K562 (cell line): Measurements from ENCODE around the gene IRX1. TPM values are rescaled to one million over a fixed set of nuclear protein-coding genes. Genes with fewer than 3 reads are reported as not detected.

Experiments used
- ATAC-seq: fragments of 200-7000 bp; cut with Tn5 transposase; 3 replicates; pipeline ENCODE4 v1.9.1; 2020; ENCODE audit warnings: moderate library complexity
- BruUV-seq: library from RNA; stranded (reverse); fragments of 400-500 nt; replicated peaks from 2 replicates; lab custom pipeline; 2021; lab: Mats Ljungman, UMichigan
- CTCF ChIA-PET: fragments of 300-600 bp; formaldehyde crosslinking; extraction: SDS; loops from one replicate; lab custom pipeline; 2021; ENCODE audit warnings: low intra/inter-chr PET ratio; lab: Yijun Ruan, JAX
- POLR2A ChIA-PET: fragments of 300-600, 350-650 bp; sonication (Branson Sonifier 250); formaldehyde crosslinking; extraction: SDS; loops from one replicate; lab custom pipeline; 2021; ENCODE audit warnings: antibody characterized with exemption, inconsistent platforms; lab: Yijun Ruan, JAX
- DNase-seq, 4 experiments: peaks; one replicate each; pipeline versions ENCODE4 v3.0.0 to v3.0.0-alpha.2; 2011 to 2018; ENCODE audit warnings: low spot score in 3 of 4, mixed read lengths in 3 of 4; ENCODE audit errors: extremely low read depth in 1 of 4
- FAIRE-seq: peaks from 2 replicates; lab custom pipeline; 2011; peaks lifted over from hg19 to GRCh38; lab: Jason Lieb, UNC
- H2AFZ ChIP-seq: 2 replicates; pipeline ENCODE4 v1.6.0; 2011; ENCODE audit warnings: low read depth, low read length, control low read depth, inconsistent platforms
- H3K27ac ChIP-seq: fragments of 200-600 bp; 3 replicates; pipeline ENCODE4 v1.8.0; 2011; ENCODE audit warnings: low read depth, mild to moderate bottlenecking, control low read depth, inconsistent platforms, low read length, moderate library complexity, mixed read lengths; ENCODE audit errors: extremely low read depth
- H3K27me3 ChIP-seq, 2 experiments: fragments of 300-600 bp in 1 of 2; 2 replicates in 1 of 2; 3 replicates in 1 of 2; pipeline versions ENCODE4 v1.6.0 to v1.8.0; 2011; ENCODE audit warnings: inconsistent platforms in 2 of 2, low read length in 2 of 2, mild to moderate bottlenecking in 1 of 2, mixed read lengths in 1 of 2, moderate library complexity in 1 of 2; ENCODE audit not compliant: control insufficient read depth in 2 of 2, insufficient read depth in 2 of 2
- H3K36me3 ChIP-seq: fragments of 300-600 bp; 3 replicates; pipeline ENCODE4 v1.8.0; 2011; ENCODE audit warnings: mild to moderate bottlenecking, low read length, inconsistent platforms; ENCODE audit not compliant: control insufficient read depth, insufficient read depth
- H3K4me1 ChIP-seq, 2 experiments: fragments of 200-600 bp in 1 of 2; replicated peaks in 1 of 2; 2 replicates in 1 of 2; 3 replicates in 1 of 2; pipeline versions ENCODE4 v1.5.1 to v1.8.0; 2011; ENCODE audit warnings: inconsistent platforms in 2 of 2, low read length in 2 of 2, mild to moderate bottlenecking in 1 of 2, mixed read lengths in 1 of 2, moderate library complexity in 1 of 2; ENCODE audit not compliant: control insufficient read depth in 2 of 2, insufficient read depth in 2 of 2
- H3K4me2 ChIP-seq: 2 replicates; pipeline ENCODE4 v1.6.1; 2011; ENCODE audit warnings: low read length, control low read depth, inconsistent platforms, mixed read lengths; ENCODE audit not compliant: insufficient read depth
- H3K4me3 ChIP-seq: fragments of 200-600 bp; sonication (generic), shearing (Covaris generic); 2 replicates; pipeline ENCODE4 v1.5.1; 2016; ENCODE audit warnings: control low read depth, inconsistent platforms
- H3K79me2 ChIP-seq: fragments of 200-600 bp; 3 replicates; pipeline ENCODE4 v1.8.0; 2011; ENCODE audit warnings: low read length, inconsistent platforms; ENCODE audit not compliant: control insufficient read depth, insufficient read depth
- H3K9ac ChIP-seq, 2 experiments: 2 replicates each; pipeline versions ENCODE4 v1.6.0 to v1.6.1; 2011; ENCODE audit warnings: low read depth in 2 of 2, low read length in 2 of 2, control low read depth in 1 of 2, inconsistent platforms in 1 of 2, mild to moderate bottlenecking in 1 of 2, mixed read lengths in 1 of 2; ENCODE audit not compliant: insufficient read depth in 1 of 2
- H3K9me1 ChIP-seq: one replicate; pipeline ENCODE4 v1.6.0; 2011; ENCODE audit warnings: inconsistent platforms, mild to moderate bottlenecking, low read length, moderate library complexity; ENCODE audit not compliant: control insufficient read depth, insufficient read depth
- H3K9me3 ChIP-seq: replicated peaks from 2 replicates; pipeline ENCODE4 v1.5.1; 2011; ENCODE audit warnings: low read depth, low read length, inconsistent platforms; ENCODE audit not compliant: control insufficient read depth, insufficient read depth
- H4K20me1 ChIP-seq: replicated peaks from 2 replicates; pipeline ENCODE4 v1.6.1; 2011; ENCODE audit warnings: low read length, inconsistent platforms, mixed read lengths; ENCODE audit not compliant: control insufficient read depth, insufficient read depth
- CCAR2 ChIP-seq: fragments of 200-400 bp; formaldehyde crosslinking; IDR thresholded peaks from 2 replicates; pipeline ENCODE4 v1.6.1; 2017; ENCODE audit warnings: mild to moderate bottlenecking, low read depth, low read length
- EP400 ChIP-seq: fragments of 450-650 bp; IDR thresholded peaks from 2 replicates; pipeline ENCODE4 v1.6.1; 2017; ENCODE audit warnings: antibody characterized with exemption, mild to moderate bottlenecking, moderate library complexity
- NCOR1 ChIP-seq: fragments of 450-650 bp; IDR thresholded peaks from 2 replicates; pipeline ENCODE4 v1.6.1; 2016; ENCODE audit warnings: mild to moderate bottlenecking, moderate library complexity
- POLR3G ChIP-seq: IDR thresholded peaks from 2 replicates; pipeline ENCODE4 v1.6.1; 2011; ENCODE audit not compliant: insufficient read length, insufficient replicate concordance; ENCODE audit errors: extremely low read depth
- RBM25 ChIP-seq: fragments of 200-400 bp; formaldehyde crosslinking; IDR thresholded peaks from 2 replicates; pipeline ENCODE4 v1.6.1; 2018; ENCODE audit warnings: low read length, low read depth, moderate library complexity; ENCODE audit not compliant: severe bottlenecking
- SRSF1 ChIP-seq: fragments of 200-400 bp; formaldehyde crosslinking; IDR thresholded peaks from 2 replicates; pipeline ENCODE4 v1.6.1; 2017; ENCODE audit warnings: mild to moderate bottlenecking, low read depth, low read length, moderate library complexity
- THRAP3 ChIP-seq: fragments of 450-650 bp; IDR thresholded peaks from 2 replicates; pipeline ENCODE4 v1.6.1; 2016; ENCODE audit warnings: mild to moderate bottlenecking, inconsistent platforms, borderline replicate concordance
- ZKSCAN8 ChIP-seq: fragments of 200-800 bp; sonication (Bioruptor generic); IDR thresholded peaks from 2 replicates; pipeline ENCODE4 v1.6.1; 2016; ENCODE audit warnings: missing genetic modification characterization, missing compliant biosample characterization
- WGBS: fragments of 100-300 bp; shearing (Covaris generic); methylation state at CpG from one replicate; pipeline ENCODE4 v1.1.6; 2016; ENCODE audit warnings: low coverage, mixed read lengths; ENCODE audit not compliant: insufficient coverage; ENCODE audit errors: missing lambda C conversion rate; 5-methylcytosine and 5-hydroxymethylcytosine counted together
- in situ Hi-C: fragments of 300-500 bp; cut with MboI; formaldehyde crosslinking; loops from 4 replicates; pipeline ENCODE4 v1.15.0; 2018; ENCODE audit warnings: inconsistent platforms, mixed read lengths
- intact Hi-C: fragments of 100-400 bp; cut with micrococcal nuclease; formaldehyde crosslinking; loops from 2 replicates; pipeline ENCODE4 v1.14.2; 2022
- polyA plus RNA-seq, 8 experiments: library from polyadenylated mRNA; depleted of rRNA in 4 of 8; stranded (reverse) in 5 of 8; unstranded in 3 of 8; fragments of >200 nt; fragmentation: Nextera tagmentation in 2 of 8; fragmentation: Illumina TruSeq in 1 of 8; extraction: Ambion mirVana in 2 of 8; extraction: Trizol in 1 of 8; gene quantifications; 2 replicates each; pipeline versions ENCODE4 v1.2.1 to v1.2.3, GENCODE V29; 2011 to 2014; ENCODE audit warnings: inconsistent platforms in 1 of 8, missing spikeins in 1 of 8
- total RNA-seq, 7 experiments: library from RNA; depleted of rRNA in 6 of 7; stranded (reverse); fragments of >200 nt in 6 of 7; fragmentation: Illumina TruSeq in 2 of 7; extraction: Trizol in 2 of 7; gene quantifications; 2 replicates each; pipeline versions ENCODE4 v1.2.1 to v1.2.3, GENCODE V29; 2011 to 2021; ENCODE audit warnings: low replicate concordance in 1 of 7
- TF ChIP-seq, protein P1 (sequence below), 3 experiments: fragments of 200-800 bp in 1 of 3; fragments of 250-450 bp in 1 of 3; fragments of 450-650 bp in 1 of 3; sonication (Bioruptor Pico) in 1 of 3; sonication (Bioruptor generic) in 1 of 3; formaldehyde crosslinking in 1 of 3; IDR thresholded peaks; 2 replicates each; pipeline versions ENCODE4 v1.6.1 to v1.8.0; 2016 to 2022; ENCODE audit warnings: mild to moderate bottlenecking in 2 of 3, missing genetic modification characterization in 2 of 3, missing compliant biosample characterization in 1 of 3, moderate library complexity in 1 of 3
- TF ChIP-seq, protein P2 (sequence below): fragments of 250-450 bp; sonication (Bioruptor Pico); IDR thresholded peaks from 2 replicates; pipeline ENCODE4 v1.5.0; 2020; ENCODE audit warnings: mild to moderate bottlenecking
- TF ChIP-seq, protein P3 (sequence below): sonication (generic); formaldehyde crosslinking; IDR thresholded peaks from 2 replicates; pipeline ENCODE4 v1.8.0; 2022; ENCODE audit warnings: mild to moderate bottlenecking, missing genetic modification reagents, borderline replicate concordance
- TF ChIP-seq, protein P4 (sequence below): IDR thresholded peaks from 3 replicates; pipeline ENCODE4 v1.6.1; 2011; ENCODE audit warnings: borderline replicate concordance, mild to moderate bottlenecking; ENCODE audit not compliant: insufficient read length, insufficient read depth

Gene IRX1
- total and polyA plus RNA-seq, 9 of the 15 experiments (the other 6 are each of a cell fraction or from before 2014, with no cell fraction given) = not detected

DNA sequence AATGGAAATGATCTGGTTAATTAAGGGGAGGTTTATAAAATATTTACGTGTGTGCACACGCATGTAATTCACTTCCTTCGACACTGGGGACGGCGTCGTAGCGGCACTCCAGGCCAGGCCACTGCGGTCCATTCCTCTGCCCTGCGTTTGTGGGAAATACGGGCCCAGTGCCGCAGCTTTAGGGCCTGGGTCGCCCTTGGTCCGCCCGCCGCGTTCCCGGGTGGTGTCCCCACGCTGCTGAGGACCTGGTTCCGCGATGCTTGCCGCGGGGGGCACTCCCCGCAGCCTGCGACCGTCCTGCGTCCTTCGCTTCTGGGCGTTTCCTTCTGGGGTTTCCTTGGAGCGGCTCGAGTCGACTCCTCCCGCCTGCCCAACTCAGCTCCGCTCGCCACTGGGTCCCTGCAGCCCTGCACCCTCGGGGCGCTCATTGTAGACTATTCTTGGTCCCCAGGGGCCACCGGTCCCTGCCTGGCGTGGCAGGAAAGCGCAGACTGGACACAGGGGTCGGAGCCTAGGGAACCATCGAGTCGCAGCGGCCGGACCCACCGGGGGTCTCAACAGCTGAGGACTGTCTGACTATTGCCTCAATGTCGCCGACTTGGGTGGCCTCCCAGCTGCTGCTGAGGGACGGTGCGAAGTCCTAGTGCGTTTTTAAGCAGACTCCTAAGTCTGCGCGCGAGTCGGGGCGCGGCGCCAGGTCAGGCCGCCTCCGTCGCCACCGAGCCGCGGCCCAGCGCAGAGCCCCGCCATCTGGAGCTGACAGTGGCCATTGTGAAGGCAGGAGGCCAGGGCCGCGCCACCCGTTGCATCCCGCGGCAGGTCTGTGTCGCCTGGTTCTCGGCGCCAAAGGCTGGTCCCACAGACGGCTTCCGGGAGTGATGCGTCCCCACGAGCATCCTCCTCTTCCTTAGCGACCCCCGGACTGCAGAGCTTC lies 4.4 kb upstream of the IRX1 start:
- peaks cover 12 to 41% of the 10 kb centered on the region in 2 experiments; a peak in 3 of 5 replicates for H3K27me3 ChIP-seq
- no TSS peak for BruUV-seq
- CTCF ChIA-PET = no interaction called here
- H3K9me1 ChIP-seq = no peaks in the 10 kb centered on the region
- WGBS = 2% methylated on average over 79 of the region's 79 CpGs
- no peak overlapping the region for H2AFZ ChIP-seq
- FAIRE-seq (no peak), DNase-seq (no peak), ATAC-seq (peak; percentile 38)
- H3K79me2 ChIP-seq = no peaks in the 10 kb centered on the region
- H3K4me3 ChIP-seq = no peak overlapping the region
- H4K20me1 ChIP-seq = no peaks in the 10 kb centered on the region
- no peaks in the 10 kb centered on the region for H3K36me3 ChIP-seq
- POLR2A ChIA-PET = no interaction called here
- H3K4me1 ChIP-seq = peaks cover 0 to 7% of the 10 kb centered on the region in 2 experiments; a peak in 1 of 5 replicates
- no peaks in the 10 kb centered on the region for H3K9me3 ChIP-seq
- in situ Hi-C loops (no loop called here), intact Hi-C loops (no loop called here)
- H3K27ac ChIP-seq = no peak overlapping the region
- H3K4me2 ChIP-seq = no peak overlapping the region
- no peak overlapping the region for H3K9ac ChIP-seq
- no peak for TF ChIP-seq CCAR2
- TF ChIP-seq ZKSCAN8 (CRISPR knock-in tag) = no peak
- TF ChIP-seq RBM25 = no peak
- TF ChIP-seq POLR3G = no peak
- TF ChIP-seq SRSF1 = no peak
- TF ChIP-seq, protein P1, sequence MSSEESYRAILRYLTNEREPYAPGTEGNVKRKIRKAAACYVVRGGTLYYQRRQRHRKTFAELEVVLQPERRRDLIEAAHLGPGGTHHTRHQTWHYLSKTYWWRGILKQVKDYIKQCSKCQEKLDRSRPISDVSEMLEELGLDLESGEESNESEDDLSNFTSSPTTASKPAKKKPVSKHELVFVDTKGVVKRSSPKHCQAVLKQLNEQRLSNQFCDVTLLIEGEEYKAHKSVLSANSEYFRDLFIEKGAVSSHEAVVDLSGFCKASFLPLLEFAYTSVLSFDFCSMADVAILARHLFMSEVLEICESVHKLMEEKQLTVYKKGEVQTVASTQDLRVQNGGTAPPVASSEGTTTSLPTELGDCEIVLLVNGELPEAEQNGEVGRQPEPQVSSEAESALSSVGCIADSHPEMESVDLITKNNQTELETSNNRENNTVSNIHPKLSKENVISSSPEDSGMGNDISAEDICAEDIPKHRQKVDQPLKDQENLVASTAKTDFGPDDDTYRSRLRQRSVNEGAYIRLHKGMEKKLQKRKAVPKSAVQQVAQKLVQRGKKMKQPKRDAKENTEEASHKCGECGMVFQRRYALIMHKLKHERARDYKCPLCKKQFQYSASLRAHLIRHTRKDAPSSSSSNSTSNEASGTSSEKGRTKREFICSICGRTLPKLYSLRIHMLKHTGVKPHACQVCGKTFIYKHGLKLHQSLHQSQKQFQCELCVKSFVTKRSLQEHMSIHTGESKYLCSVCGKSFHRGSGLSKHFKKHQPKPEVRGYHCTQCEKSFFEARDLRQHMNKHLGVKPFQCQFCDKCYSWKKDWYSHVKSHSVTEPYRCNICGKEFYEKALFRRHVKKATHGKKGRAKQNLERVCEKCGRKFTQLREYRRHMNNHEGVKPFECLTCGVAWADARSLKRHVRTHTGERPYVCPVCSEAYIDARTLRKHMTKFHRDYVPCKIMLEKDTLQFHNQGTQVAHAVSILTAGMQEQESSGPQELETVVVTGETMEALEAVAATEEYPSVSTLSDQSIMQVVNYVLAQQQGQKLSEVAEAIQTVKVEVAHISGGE (CRISPR knock-in tag; IDR thresholded peaks at IDR 0.05) = no peak
- no peak for TF ChIP-seq THRAP3
- TF ChIP-seq, protein P2, sequence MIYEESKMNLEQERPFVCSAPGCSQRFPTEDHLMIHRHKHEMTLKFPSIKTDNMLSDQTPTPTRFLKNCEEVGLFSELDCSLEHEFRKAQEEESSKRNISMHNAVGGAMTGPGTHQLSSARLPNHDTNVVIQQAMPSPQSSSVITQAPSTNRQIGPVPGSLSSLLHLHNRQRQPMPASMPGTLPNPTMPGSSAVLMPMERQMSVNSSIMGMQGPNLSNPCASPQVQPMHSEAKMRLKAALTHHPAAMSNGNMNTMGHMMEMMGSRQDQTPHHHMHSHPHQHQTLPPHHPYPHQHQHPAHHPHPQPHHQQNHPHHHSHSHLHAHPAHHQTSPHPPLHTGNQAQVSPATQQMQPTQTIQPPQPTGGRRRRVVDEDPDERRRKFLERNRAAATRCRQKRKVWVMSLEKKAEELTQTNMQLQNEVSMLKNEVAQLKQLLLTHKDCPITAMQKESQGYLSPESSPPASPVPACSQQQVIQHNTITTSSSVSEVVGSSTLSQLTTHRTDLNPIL = no peak
- no peak for TF ChIP-seq NCOR1
- TF ChIP-seq EP400 = no peak
- TF ChIP-seq, protein P3, sequence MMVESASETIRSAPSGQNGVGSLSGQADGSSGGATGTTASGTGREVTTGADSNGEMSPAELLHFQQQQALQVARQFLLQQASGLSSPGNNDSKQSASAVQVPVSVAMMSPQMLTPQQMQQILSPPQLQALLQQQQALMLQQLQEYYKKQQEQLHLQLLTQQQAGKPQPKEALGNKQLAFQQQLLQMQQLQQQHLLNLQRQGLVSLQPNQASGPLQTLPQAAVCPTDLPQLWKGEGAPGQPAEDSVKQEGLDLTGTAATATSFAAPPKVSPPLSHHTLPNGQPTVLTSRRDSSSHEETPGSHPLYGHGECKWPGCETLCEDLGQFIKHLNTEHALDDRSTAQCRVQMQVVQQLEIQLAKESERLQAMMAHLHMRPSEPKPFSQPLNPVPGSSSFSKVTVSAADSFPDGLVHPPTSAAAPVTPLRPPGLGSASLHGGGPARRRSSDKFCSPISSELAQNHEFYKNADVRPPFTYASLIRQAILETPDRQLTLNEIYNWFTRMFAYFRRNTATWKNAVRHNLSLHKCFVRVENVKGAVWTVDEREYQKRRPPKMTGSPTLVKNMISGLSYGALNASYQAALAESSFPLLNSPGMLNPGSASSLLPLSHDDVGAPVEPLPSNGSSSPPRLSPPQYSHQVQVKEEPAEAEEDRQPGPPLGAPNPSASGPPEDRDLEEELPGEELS (CRISPR knock-in tag) = no peak
- TF ChIP-seq, protein P4, sequence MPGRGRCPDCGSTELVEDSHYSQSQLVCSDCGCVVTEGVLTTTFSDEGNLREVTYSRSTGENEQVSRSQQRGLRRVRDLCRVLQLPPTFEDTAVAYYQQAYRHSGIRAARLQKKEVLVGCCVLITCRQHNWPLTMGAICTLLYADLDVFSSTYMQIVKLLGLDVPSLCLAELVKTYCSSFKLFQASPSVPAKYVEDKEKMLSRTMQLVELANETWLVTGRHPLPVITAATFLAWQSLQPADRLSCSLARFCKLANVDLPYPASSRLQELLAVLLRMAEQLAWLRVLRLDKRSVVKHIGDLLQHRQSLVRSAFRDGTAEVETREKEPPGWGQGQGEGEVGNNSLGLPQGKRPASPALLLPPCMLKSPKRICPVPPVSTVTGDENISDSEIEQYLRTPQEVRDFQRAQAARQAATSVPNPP = no peak
